ENCODE measurements around the gene TXNDC2. TPM values are rescaled to one million over a fixed set of nuclear protein-coding genes. Genes with fewer than 3 reads are reported as not detected.
"Not testable (repeated sequence)": the region's sequence is repeated elsewhere in the genome, so short reads cannot be mapped to it uniquely, and the experiment has no call there.

The TXNDC2 gene
- total RNA-seq, 2 experiments from 2014 or later: 0.30 TPM; not detected in 1

DNA sequence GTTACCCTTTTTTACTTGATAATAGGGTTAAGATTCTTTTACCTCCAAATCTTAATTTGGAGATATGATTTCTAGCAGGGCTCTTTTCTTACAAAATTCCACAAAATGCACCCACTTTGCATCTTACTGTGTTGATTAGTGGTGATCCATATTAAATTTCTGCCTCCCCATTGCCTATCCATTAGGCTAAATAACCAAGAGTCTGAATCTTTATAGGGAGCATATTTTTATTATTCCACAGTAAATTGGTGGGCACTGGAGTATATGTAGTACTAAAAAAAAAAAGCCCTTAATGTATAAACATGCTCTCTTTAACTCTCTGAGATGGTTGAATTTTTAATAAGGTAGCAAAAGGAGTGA, 8.1 kb upstream of the TXNDC2 start:
- no peak overlapping the region for H3K4me3 Mint-ChIP-seq
- H3K4me1 Mint-ChIP-seq: peaks cover 14% of the 10 kb centered on the region
- no peaks in the 10 kb centered on the region for H3K36me3 Mint-ChIP-seq (ENCODE audit: low read depth)
- H3K27ac Mint-ChIP-seq: peak overlapping the region; percentile 69
- ChIA-PET CTCF (no interaction called here), POLR2A (interaction anchor here (0.6 kb wide), 1 partner anchor 37 kb away, joined by 3 read pairs; no protein-coding TSS in a partner anchor)
- H3K9me3 Mint-ChIP-seq: peaks cover 3% of the 10 kb centered on the region
- no peaks in the 10 kb centered on the region for H3K27me3 Mint-ChIP-seq
- DNase-seq: no peak

GRCh38 chr18:9878095-9878494, 7.7 kb upstream of the TXNDC2 start:
- H3K9me3 Mint-ChIP-seq: peaks cover 3% of the 10 kb centered on the region
- no peak overlapping the region for H3K4me3 Mint-ChIP-seq
- no peak overlapping the region for H3K27ac Mint-ChIP-seq
- H3K4me1 Mint-ChIP-seq: peaks cover 14% of the 10 kb centered on the region
- DNase-seq: no peak
- ChIA-PET CTCF (no interaction called here), POLR2A (no interaction called here)
- H3K27me3 Mint-ChIP-seq: no peaks in the 10 kb centered on the region
- H3K36me3 Mint-ChIP-seq (ENCODE audit: low read depth): no peaks in the 10 kb centered on the region

- H3K36me3 Mint-ChIP-seq (ENCODE audit: low read depth): no peaks in the 10 kb centered on the region
- no peak for DNase-seq
- ChIA-PET CTCF (no interaction called here), POLR2A (interaction anchor here (0.6 kb wide), 1 partner anchor 20 kb away, joined by 4 read pairs; no protein-coding TSS in a partner anchor)
- peaks cover 14% of the 10 kb centered on the region for H3K4me1 Mint-ChIP-seq
- H3K9me3 Mint-ChIP-seq: peaks cover 3% of the 10 kb centered on the region
- H3K27ac Mint-ChIP-seq: no peak overlapping the region
- H3K4me3 Mint-ChIP-seq: no peak overlapping the region
- H3K27me3 Mint-ChIP-seq: no peaks in the 10 kb centered on the region
Measured at GRCh38 chr18:9878783-9879242, 7.0 kb upstream of the TXNDC2 start.

DNA sequence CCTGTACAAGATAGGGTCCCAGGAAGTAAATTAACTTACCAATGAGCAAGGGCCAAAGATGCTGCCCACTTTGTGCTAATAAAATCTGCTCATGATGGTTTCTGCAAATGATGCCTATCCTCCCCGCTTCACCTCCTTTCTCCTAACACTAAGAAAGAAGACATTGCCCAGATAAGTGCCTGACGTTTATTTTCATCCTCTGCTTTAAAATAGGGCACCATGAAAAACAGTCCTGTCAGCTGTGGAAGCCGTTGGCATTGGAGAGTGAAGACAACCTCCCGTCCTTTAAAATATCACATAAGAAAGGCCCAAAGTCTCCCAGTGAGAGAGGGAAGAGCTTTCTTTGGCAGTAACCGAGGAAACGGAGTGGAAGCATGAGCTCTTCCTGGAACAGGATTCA, 1.7 kb upstream of the TXNDC2 start:
- H3K4me3 Mint-ChIP-seq: no peak overlapping the region
- peaks cover 3% of the 10 kb centered on the region for H3K9me3 Mint-ChIP-seq
- H3K27me3 Mint-ChIP-seq: peaks cover 4% of the 10 kb centered on the region
- POLR2A ChIA-PET: no interaction called here
- no peaks in the 10 kb centered on the region for H3K36me3 Mint-ChIP-seq (ENCODE audit: low read depth)
- no peak overlapping the region for H3K27ac Mint-ChIP-seq
- CTCF ChIA-PET: no interaction called here
- peaks cover 10% of the 10 kb centered on the region for H3K4me1 Mint-ChIP-seq
- DNase-seq: no peak

DNA sequence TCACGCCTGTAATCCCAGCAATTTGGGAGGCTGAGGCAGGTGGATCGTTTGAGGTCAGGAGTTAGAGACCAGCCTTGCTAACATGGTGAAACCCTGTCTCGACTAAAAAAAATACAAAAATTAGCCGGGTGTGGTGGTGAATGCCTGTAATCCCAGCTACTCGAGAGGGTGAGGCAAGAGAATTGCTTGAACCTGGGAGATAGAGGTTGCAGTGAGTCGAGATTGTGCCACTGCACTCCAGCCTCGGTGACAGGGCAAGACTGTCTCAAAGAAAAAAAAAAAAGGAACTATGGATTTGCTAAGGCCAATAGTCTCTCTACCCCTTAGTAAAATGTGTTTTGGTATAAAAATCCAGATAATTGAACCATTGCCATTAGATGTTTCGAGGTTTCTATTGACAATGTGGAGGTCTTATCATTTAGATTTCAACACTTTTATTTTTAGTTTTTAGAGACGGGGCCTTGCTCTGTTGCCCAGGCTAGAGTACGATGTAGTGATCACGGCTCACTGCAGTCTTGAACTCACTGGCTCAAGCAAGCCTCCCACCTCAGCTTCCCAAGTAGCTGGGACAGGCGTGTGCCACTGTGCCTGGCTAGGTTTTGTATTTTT, 1.1 kb upstream of the TXNDC2 start:
- CTCF ChIA-PET: no interaction called here
- no peak overlapping the region for H3K4me3 Mint-ChIP-seq
- no peak overlapping the region for H3K27ac Mint-ChIP-seq
- peaks cover 4% of the 10 kb centered on the region for H3K27me3 Mint-ChIP-seq
- H3K36me3 Mint-ChIP-seq (ENCODE audit: low read depth): no peaks in the 10 kb centered on the region
- peaks cover 10% of the 10 kb centered on the region for H3K4me1 Mint-ChIP-seq
- POLR2A ChIA-PET: no interaction called here
- DNase-seq: no peak
- peaks cover 3% of the 10 kb centered on the region for H3K9me3 Mint-ChIP-seq

DNA sequence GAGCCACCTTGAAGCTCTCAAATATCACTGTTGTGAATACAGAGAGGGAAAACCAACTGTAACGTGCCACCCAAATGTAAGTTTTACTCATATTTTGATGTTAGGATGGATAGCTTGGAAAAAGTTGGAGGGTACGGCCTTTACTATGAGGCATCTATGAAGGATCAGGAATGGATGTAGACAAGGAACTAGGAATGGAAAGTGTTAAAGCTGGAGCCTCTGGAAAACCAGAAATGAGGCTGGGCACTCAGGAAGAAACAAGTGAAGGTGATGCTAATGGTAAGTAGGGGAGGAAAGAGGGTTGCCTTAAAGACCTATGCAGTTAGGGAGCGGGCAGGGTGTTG, 204 bp downstream of the TXNDC2 start:
- no peak overlapping the region for H3K4me3 Mint-ChIP-seq
- H3K4me1 Mint-ChIP-seq: peaks cover 10% of the 10 kb centered on the region
- no peaks in the 10 kb centered on the region for H3K36me3 Mint-ChIP-seq (ENCODE audit: low read depth)
- H3K9me3 Mint-ChIP-seq: no peaks in the 10 kb centered on the region
- CTCF ChIA-PET: no interaction called here
- peaks cover 7% of the 10 kb centered on the region for H3K27me3 Mint-ChIP-seq
- no peak overlapping the region for H3K27ac Mint-ChIP-seq
- no peak for DNase-seq
- POLR2A ChIA-PET: no interaction called here

- peaks cover 7% of the 10 kb centered on the region for H3K27me3 Mint-ChIP-seq
- ChIA-PET CTCF (no interaction called here), POLR2A (no interaction called here)
- H3K27ac Mint-ChIP-seq: no peak overlapping the region
- H3K4me1 Mint-ChIP-seq: peaks cover 10% of the 10 kb centered on the region
- H3K9me3 Mint-ChIP-seq: no peaks in the 10 kb centered on the region
- H3K4me3 Mint-ChIP-seq: no peak overlapping the region
- no peaks in the 10 kb centered on the region for H3K36me3 Mint-ChIP-seq (ENCODE audit: low read depth)
- no peak for DNase-seq
Measured at GRCh38 chr18:9887992-9888391, 2.2 kb downstream of the TXNDC2 start.

DNA sequence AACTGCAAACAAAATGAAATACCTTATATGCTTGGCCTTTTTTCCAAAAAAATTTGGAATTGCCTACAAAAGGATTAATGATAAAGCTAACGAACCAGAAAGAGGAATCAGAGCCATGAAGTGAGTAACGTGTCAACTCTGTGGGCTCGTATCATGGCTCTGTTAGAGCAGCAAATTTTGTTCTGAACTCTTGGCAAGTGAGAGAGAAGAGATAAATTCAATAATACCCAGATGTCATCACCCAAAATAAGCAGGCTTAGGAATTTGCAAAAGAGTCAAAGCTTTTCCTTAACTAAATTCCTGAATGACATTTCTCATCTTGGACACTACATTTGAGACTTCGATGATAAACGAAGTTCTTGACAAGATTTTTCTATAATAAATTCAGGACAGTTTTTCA, 4.4 kb downstream of the TXNDC2 start:
- H3K9me3 Mint-ChIP-seq: no peaks in the 10 kb centered on the region
- H3K27ac Mint-ChIP-seq: no peak overlapping the region
- H3K4me3 Mint-ChIP-seq: no peak overlapping the region
- peaks cover 16% of the 10 kb centered on the region for H3K4me1 Mint-ChIP-seq
- no peak for DNase-seq
- peaks cover 7% of the 10 kb centered on the region for H3K27me3 Mint-ChIP-seq
- H3K36me3 Mint-ChIP-seq (ENCODE audit: low read depth): no peaks in the 10 kb centered on the region
- POLR2A ChIA-PET: no interaction called here
- CTCF ChIA-PET: no interaction called here

GRCh38 chr18:9890957-9891356, 5.2 kb downstream of the TXNDC2 start:
- no peak overlapping the region for H3K4me3 Mint-ChIP-seq
- peaks cover 13% of the 10 kb centered on the region for H3K4me1 Mint-ChIP-seq
- no peaks in the 10 kb centered on the region for H3K36me3 Mint-ChIP-seq (ENCODE audit: low read depth)
- POLR2A ChIA-PET: no interaction called here
- H3K27me3 Mint-ChIP-seq: peaks cover 5% of the 10 kb centered on the region
- no peaks in the 10 kb centered on the region for H3K9me3 Mint-ChIP-seq
- H3K27ac Mint-ChIP-seq: no peak overlapping the region
- DNase-seq: no peak
- CTCF ChIA-PET: no interaction called here

- H3K27ac Mint-ChIP-seq; H3K27me3 Mint-ChIP-seq; H3K36me3 Mint-ChIP-seq (ENCODE audit: low read depth); POLR2A ChIA-PET; H3K9me3 Mint-ChIP-seq; H3K4me3 Mint-ChIP-seq; DNase-seq; CTCF ChIA-PET: not testable (repeated sequence)
- H3K4me1 Mint-ChIP-seq: peaks cover 11% of the 10 kb centered on the region
Measured at GRCh38 chr18:9891515-9891914, 5.7 kb downstream of the TXNDC2 start.

GRCh38 chr18:9894454-9895068, 8.8 kb downstream of the TXNDC2 start:
- Mint-ChIP-seq H3K4me1 (peaks cover 28% of the 10 kb centered on the region), H3K36me3 (ENCODE audit: low read depth) (no peaks in the 10 kb centered on the region), H3K9me3 (no peaks in the 10 kb centered on the region), H3K27me3 (peaks cover 3% of the 10 kb centered on the region), H3K27ac (peak overlapping the region; percentile 50), H3K4me3 (no peak overlapping the region)
- no peak for DNase-seq
- ChIA-PET POLR2A (interaction anchor here (2.6 kb wide), 1 partner anchor 19 kb away, joined by 9 read pairs; the partner anchor contains the start of gene VAPA), CTCF (no interaction called here)

DNA sequence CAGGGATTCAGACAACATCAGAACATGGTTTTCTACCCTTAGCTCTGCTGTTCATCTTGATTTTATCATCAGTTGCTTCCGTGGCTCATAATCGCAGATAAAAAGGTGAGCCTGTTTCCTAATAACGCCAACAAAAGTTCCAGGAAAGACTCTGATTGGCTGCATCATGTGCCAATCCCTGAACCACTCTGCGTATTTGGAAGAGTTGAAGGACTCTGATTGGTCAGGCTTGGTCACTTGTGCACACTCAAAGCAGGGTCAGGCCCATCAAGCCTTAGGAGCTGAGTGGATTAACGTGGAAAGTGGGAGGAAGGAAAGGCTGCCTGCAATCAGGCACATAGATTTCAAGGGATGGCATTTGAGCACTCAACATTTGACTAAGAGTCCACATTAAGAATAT, 11.4 kb downstream of the TXNDC2 start:
- no peak overlapping the region for H3K27ac Mint-ChIP-seq
- DNase-seq: no peak
- ChIA-PET CTCF (no interaction called here), POLR2A (no interaction called here)
- no peaks in the 10 kb centered on the region for H3K27me3 Mint-ChIP-seq
- no peaks in the 10 kb centered on the region for H3K36me3 Mint-ChIP-seq (ENCODE audit: low read depth)
- peaks cover 30% of the 10 kb centered on the region for H3K4me1 Mint-ChIP-seq
- H3K9me3 Mint-ChIP-seq: no peaks in the 10 kb centered on the region
- no peak overlapping the region for H3K4me3 Mint-ChIP-seq

- H3K4me3 Mint-ChIP-seq, CTCF ChIA-PET: not testable (repeated sequence)
Measured at GRCh38 chr18:9897787-9898291, 12.1 kb downstream of the TXNDC2 start.

More at GRCh38 chr18:9897787-9898291, 12.1 kb downstream of the TXNDC2 start:
- POLR2A ChIA-PET; H3K36me3 Mint-ChIP-seq (ENCODE audit: low read depth); H3K9me3 Mint-ChIP-seq; H3K27ac Mint-ChIP-seq; DNase-seq; H3K27me3 Mint-ChIP-seq: not testable (repeated sequence)
- H3K4me1 Mint-ChIP-seq: peaks cover 30% of the 10 kb centered on the region
